Measurements from ENCODE around the gene CKS1B. TPM values are rescaled to one million over a fixed set of nuclear protein-coding genes. Genes with fewer than 3 reads are reported as not detected.
A peak's percentile ranks its signal among the peaks of the same experiment; 100 is the strongest.

The CKS1B gene
- total and polyA plus RNA-seq, 2 donors (not counting 1 experiment from before 2014, with no cell fraction given) = 16.8 to 33.0 TPM

GRCh38 chr1:155001425-155001674 is 26.9 kb downstream of the CKS1B start:
- ATAC-seq (ENCODE audit: low read depth) (no peak), DNase-seq (no peak)
- H3K9me3 Mint-ChIP-seq (ENCODE audit: insufficient read depth) = no peaks in the 10 kb centered on the region
- no peaks in the 10 kb centered on the region for H3K27me3 Mint-ChIP-seq
- CTCF ChIA-PET = interaction anchor here (0.8 to 18.4 kb wide), 8 partner anchors 13 to 84 kb away, joined by 3 to 295 read pairs (median 4); partner anchors contain the start of genes ADAM15, CKS1B and FLAD1
- H3K9me3 ChIP-seq (ENCODE audit: control extremely low read depth in 1 of 3, control insufficient read depth in 2 of 3, insufficient read depth in 1 of 3, low read length in 2 of 3) = no peaks in the 10 kb centered on the region
- peak overlapping the region; percentile 73 to 80 for H3K27ac ChIP-seq (ENCODE audit: low read length in 2 of 2)
- H3K27me3 ChIP-seq (replicated peaks in 1 of 4; ENCODE audit: control extremely low read depth in 1 of 4, control insufficient read depth in 3 of 4, insufficient read depth in 4 of 4, low read length in 3 of 4) = no peaks in the 10 kb centered on the region
- peak overlapping the region; percentile 90 for H3K4me3 Mint-ChIP-seq
- H3K9ac ChIP-seq (ENCODE audit: low read length) = peak overlapping the region; percentile 91
- H3K4me1 ChIP-seq (ENCODE audit: control insufficient read depth in 2 of 2, insufficient read depth in 2 of 2, low read length in 2 of 2) = peaks cover 36 to 44% of the 10 kb centered on the region in 2 donors
- POLR2A ChIA-PET = interaction anchor here (0.6 to 7.4 kb wide), 5 partner anchors 14 to 65 kb away, joined by 3 to 74 read pairs (median 8); partner anchors contain the start of genes CKS1B and PMVK
- peak overlapping the region; percentile 97 for H3K4me2 ChIP-seq (replicated peaks; ENCODE audit: low read depth, low read length, poor library complexity, severe bottlenecking)
- TF ChIP-seq CTCF (IDR thresholded peaks at IDR 0.05) (no peak), EZH2 (IDR thresholded peaks at IDR 0.05; ENCODE audit: borderline replicate concordance, insufficient read depth, low read depth, low read length, poor library complexity, severe bottlenecking) (no peak)
- peak overlapping the region; percentile 74 to 95 (median 86) for H3K4me3 ChIP-seq (ENCODE audit: control extremely low read depth in 1 of 5, extremely low read depth in 1 of 5, insufficient read depth in 1 of 5, low read depth in 2 of 5, low read length in 4 of 5)
- intact Hi-C loops (cut with micrococcal nuclease) = loop anchor here (1.0 to 5.0 kb wide), 5 partner anchors 61 to 674 kb away; partner anchors contain the start of genes ADAR, ATP8B2, EFNA4 and UBE2Q1
- no peaks in the 10 kb centered on the region for H3K36me3 ChIP-seq (replicated peaks in 1 of 2; ENCODE audit: control extremely low read depth in 1 of 2, control insufficient read depth in 1 of 2, extremely low read depth in 1 of 2, insufficient read depth in 2 of 2, low read length in 1 of 2)
- 0% methylated on average over 11 of the region's 11 CpGs for WGBS (ENCODE audit: insufficient coverage)
- peaks cover 38% of the 10 kb centered on the region for H3K79me2 ChIP-seq (ENCODE audit: control insufficient read depth, insufficient read depth, low read length)
- peaks cover 4% of the 10 kb centered on the region for H4K20me1 ChIP-seq (ENCODE audit: control insufficient read depth, insufficient read depth, low read length, poor library complexity, severe bottlenecking)
- H3K4me1 Mint-ChIP-seq = peaks cover 46% of the 10 kb centered on the region
- peak overlapping the region; percentile 90 for H2AFZ ChIP-seq (ENCODE audit: insufficient read depth, low read depth, low read length, poor library complexity, severe bottlenecking)
- peak overlapping the region; percentile 96 for H3K27ac Mint-ChIP-seq

- Histone ChIP-seq H3K4me1 (ENCODE audit: control insufficient read depth in 2 of 2, insufficient read depth in 2 of 2, low read length in 2 of 2) (peaks cover 41 to 50% of the 10 kb centered on the region in 2 donors), H3K4me3 (ENCODE audit: control extremely low read depth in 1 of 5, extremely low read depth in 1 of 5, insufficient read depth in 1 of 5, low read depth in 2 of 5, low read length in 4 of 5) (peak overlapping the region; percentile 74 to 95 (median 86)), H3K27ac (ENCODE audit: low read length in 2 of 2) (peak overlapping the region; percentile 73 to 80), H4K20me1 (ENCODE audit: control insufficient read depth, insufficient read depth, low read length, poor library complexity, severe bottlenecking) (peaks cover 9% of the 10 kb centered on the region), H3K4me2 (replicated peaks; ENCODE audit: low read depth, low read length, poor library complexity, severe bottlenecking) (peak overlapping the region; percentile 97), H3K79me2 (ENCODE audit: control insufficient read depth, insufficient read depth, low read length) (peaks cover 42% of the 10 kb centered on the region), H3K9ac (ENCODE audit: low read length) (peak overlapping the region; percentile 91), H3K9me3 (ENCODE audit: control extremely low read depth in 1 of 3, control insufficient read depth in 2 of 3, insufficient read depth in 1 of 3, low read length in 2 of 3) (no peaks in the 10 kb centered on the region), H2AFZ (ENCODE audit: insufficient read depth, low read depth, low read length, poor library complexity, severe bottlenecking) (peak overlapping the region; percentile 90), H3K36me3 (replicated peaks in 1 of 2; ENCODE audit: control extremely low read depth in 1 of 2, control insufficient read depth in 1 of 2, extremely low read depth in 1 of 2, insufficient read depth in 2 of 2, low read length in 1 of 2) (no peaks in the 10 kb centered on the region), H3K27me3 (replicated peaks in 1 of 4; ENCODE audit: control extremely low read depth in 1 of 4, control insufficient read depth in 3 of 4, insufficient read depth in 4 of 4, low read length in 3 of 4) (no peaks in the 10 kb centered on the region)
- ATAC-seq (ENCODE audit: low read depth) = peak; percentile 81
- TF ChIP-seq CTCF (IDR thresholded peaks at IDR 0.05) (no peak), EZH2 (IDR thresholded peaks at IDR 0.05; ENCODE audit: borderline replicate concordance, insufficient read depth, low read depth, low read length, poor library complexity, severe bottlenecking) (no peak)
- H3K4me1 Mint-ChIP-seq = peaks cover 51% of the 10 kb centered on the region
- under 1% methylated on average over 31 of the region's 38 CpGs for WGBS (ENCODE audit: insufficient coverage)
- ChIA-PET CTCF (interaction anchor here (0.8 to 18.4 kb wide), 8 partner anchors 12 to 83 kb away, joined by 3 to 295 read pairs (median 4); partner anchors contain the start of genes ADAM15, CKS1B and FLAD1), POLR2A (interaction anchor here (0.6 to 7.4 kb wide), 7 partner anchors 13 to 322 kb away, joined by 3 to 74 read pairs (median 4); partner anchors contain the start of genes CKS1B and PMVK)
- peak; percentile 98 for DNase-seq
- no peaks in the 10 kb centered on the region for H3K9me3 Mint-ChIP-seq (ENCODE audit: insufficient read depth)
- no peaks in the 10 kb centered on the region for H3K27me3 Mint-ChIP-seq
- H3K4me3 Mint-ChIP-seq = peak overlapping the region; percentile 90
- intact Hi-C loops (cut with micrococcal nuclease) = loop anchor here (1.0 to 5.0 kb wide), 8 partner anchors 15 to 675 kb away; partner anchors contain the start of genes ADAR, ATP8B2, EFNA4 and FLAD1
- peak overlapping the region; percentile 96 for H3K27ac Mint-ChIP-seq
These were observed 27.4 kb downstream of the CKS1B start for GRCh38 chr1:155001675-155002463.

Measured in B cell (primary cell).